SH-SY5Y (cell line): ENCODE data around the gene PRKG1.

Experiments used
- GATA2 ChIP-seq: IDR thresholded peaks from 2 replicates; pipeline ENCODE4 v1.6.1; 2011; ENCODE audit warnings: mild to moderate bottlenecking, low read depth, low read length
- GATA3 ChIP-seq: IDR thresholded peaks from 2 replicates; pipeline ENCODE4 v1.6.1; 2011; ENCODE audit warnings: low read depth, mild to moderate bottlenecking, low read length, moderate library complexity

- TF ChIP-seq GATA3: no peak
- TF ChIP-seq GATA2: no peak
These were observed 525.4 kb downstream of the PRKG1 start for GRCh38 chr10:51599647-51600046.
